ENCODE data around the gene CCDC82. TPM values are rescaled to one million over a fixed set of nuclear protein-coding genes. Genes with fewer than 3 reads are reported as not detected.

The CCDC82 gene
- total and polyA plus RNA-seq, 8 donors: 12.0 to 188 (median 48.0) TPM

DNA sequence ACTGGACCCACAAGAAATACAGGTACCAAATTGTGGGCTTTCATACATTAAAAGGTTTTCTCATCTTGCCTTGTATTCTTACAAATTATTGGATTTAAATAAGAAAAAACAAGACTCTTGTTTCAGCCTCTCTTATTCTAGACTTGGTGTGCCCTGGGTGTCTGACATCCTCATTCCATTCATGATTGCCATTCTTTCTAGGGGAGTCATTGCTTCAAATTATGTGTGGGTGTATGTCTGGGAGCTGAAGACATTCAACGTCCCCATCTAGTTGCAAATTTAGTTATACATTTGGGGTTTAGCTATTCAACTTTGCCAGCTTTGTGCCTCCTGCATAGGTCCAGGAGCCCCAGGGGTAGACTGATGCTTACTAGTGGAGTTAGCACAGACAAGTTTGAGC is 64.8 kb downstream of the CCDC82 start:
- H3K27ac ChIP-seq: peak overlapping the region in 2 of 5 donors; percentile 2 to 28
- no peaks in the 10 kb centered on the region for H3K36me3 ChIP-seq
- H3K9me3 ChIP-seq: no peaks in the 10 kb centered on the region
- no peak for DNase-seq
- H3K4me3 ChIP-seq: no peak overlapping the region
- no peaks in the 10 kb centered on the region for H3K27me3 ChIP-seq
- 22 to 42% (median 30%) methylated on average over 1 of the region's 1 CpG for WGBS, 5 donors
- peaks cover 0 to 19% (median 8%) of the 10 kb centered on the region in 4 donors for H3K4me1 ChIP-seq
- intact Hi-C loops (cut with DNase I; ENCODE audit: low total_unique reads): no loop called here
- TF ChIP-seq, protein P1, sequence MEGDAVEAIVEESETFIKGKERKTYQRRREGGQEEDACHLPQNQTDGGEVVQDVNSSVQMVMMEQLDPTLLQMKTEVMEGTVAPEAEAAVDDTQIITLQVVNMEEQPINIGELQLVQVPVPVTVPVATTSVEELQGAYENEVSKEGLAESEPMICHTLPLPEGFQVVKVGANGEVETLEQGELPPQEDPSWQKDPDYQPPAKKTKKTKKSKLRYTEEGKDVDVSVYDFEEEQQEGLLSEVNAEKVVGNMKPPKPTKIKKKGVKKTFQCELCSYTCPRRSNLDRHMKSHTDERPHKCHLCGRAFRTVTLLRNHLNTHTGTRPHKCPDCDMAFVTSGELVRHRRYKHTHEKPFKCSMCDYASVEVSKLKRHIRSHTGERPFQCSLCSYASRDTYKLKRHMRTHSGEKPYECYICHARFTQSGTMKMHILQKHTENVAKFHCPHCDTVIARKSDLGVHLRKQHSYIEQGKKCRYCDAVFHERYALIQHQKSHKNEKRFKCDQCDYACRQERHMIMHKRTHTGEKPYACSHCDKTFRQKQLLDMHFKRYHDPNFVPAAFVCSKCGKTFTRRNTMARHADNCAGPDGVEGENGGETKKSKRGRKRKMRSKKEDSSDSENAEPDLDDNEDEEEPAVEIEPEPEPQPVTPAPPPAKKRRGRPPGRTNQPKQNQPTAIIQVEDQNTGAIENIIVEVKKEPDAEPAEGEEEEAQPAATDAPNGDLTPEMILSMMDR (IDR thresholded peaks at IDR 0.05): no peak
- no peak for TF ChIP-seq POLR2A (IDR thresholded peaks at IDR 0.05)
- no peak for TF ChIP-seq POLR2AphosphoS5 (IDR thresholded peaks at IDR 0.05)
- no peak for TF ChIP-seq EP300 (IDR thresholded peaks at IDR 0.05)

DNA sequence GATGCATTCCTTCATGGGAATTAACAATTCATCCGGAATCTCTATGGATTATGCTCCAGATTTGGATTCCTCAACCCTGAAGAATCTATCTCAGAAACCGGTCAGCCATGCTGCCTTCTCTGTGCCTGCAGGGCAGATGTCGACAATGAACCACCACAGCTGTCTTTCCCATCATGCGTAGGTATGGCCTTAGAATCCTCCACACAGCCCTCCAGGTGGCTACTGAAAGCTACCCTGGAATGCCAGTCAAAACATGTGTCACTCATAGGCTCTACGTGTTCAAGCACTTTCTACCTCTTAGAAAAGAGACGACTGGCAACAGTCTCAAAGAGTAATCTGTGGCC is 66.1 kb downstream of the CCDC82 start:
- Histone ChIP-seq H3K9me3 (no peaks in the 10 kb centered on the region), H3K36me3 (no peaks in the 10 kb centered on the region), H3K27ac (no peak overlapping the region), H3K4me1 (peaks cover 0 to 19% (median 9%) of the 10 kb centered on the region in 4 donors), H3K4me3 (no peak overlapping the region), H3K27me3 (no peaks in the 10 kb centered on the region)
- WGBS, 5 donors: 88 to 97% (median 95%) methylated on average over 6 of the region's 6 CpGs
- TF ChIP-seq, protein P1 (IDR thresholded peaks at IDR 0.05): no peak
- TF ChIP-seq POLR2A (IDR thresholded peaks at IDR 0.05) (no peak), EP300 (IDR thresholded peaks at IDR 0.05) (no peak), POLR2AphosphoS5 (IDR thresholded peaks at IDR 0.05) (no peak)
- intact Hi-C loops (cut with DNase I; ENCODE audit: low total_unique reads): no loop called here
- DNase-seq: no peak

DNA sequence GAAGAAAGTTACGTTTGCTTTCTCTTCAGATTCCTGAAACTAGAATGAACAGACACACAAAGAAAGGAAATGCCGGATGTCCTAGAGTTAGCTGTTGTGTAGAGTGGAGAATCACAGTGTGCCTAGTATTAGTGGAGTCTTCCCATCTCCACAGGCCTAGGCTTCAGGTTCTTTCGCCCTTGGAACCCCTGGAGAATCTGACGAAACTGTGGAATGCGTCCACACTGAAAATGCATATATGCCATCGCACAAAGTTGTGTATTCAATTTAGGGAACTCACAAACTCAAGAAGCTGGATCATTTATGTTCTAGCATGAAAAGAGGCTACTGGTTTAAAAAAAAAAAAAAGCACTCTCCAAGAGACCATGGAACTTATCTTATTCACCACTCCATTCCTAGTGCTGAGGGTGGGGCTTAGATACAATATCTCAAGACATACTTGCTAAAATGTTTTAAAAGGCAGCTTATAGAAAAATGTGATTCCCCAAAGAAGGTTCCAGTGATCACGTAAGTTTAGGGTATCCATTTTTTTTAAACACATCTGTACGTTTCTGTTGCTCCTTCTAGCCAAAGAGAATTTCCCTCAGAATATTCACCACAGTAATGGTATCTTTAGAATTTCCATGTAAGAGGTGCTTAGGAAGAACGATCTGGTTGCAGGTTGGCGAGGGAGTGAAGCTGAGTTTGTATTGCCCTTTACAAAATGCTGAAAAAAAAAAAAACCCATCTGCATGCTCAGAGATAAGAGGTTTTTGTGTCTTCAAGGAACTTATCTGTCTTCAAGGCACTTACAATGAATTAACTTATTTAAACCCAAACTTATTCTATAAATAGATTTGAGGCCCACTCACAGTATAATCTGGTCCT is 66.7 kb downstream of the CCDC82 start:
- TF ChIP-seq EP300 (IDR thresholded peaks at IDR 0.05) (no peak), POLR2AphosphoS5 (IDR thresholded peaks at IDR 0.05) (no peak), POLR2A (IDR thresholded peaks at IDR 0.05) (no peak)
- TF ChIP-seq, protein P1 (IDR thresholded peaks at IDR 0.05): no peak
- H3K27me3 ChIP-seq: no peaks in the 10 kb centered on the region
- peaks cover 4 to 25% (median 14%) of the 10 kb centered on the region in 4 donors for H3K4me1 ChIP-seq
- H3K9me3 ChIP-seq: no peaks in the 10 kb centered on the region
- H3K4me3 ChIP-seq: no peak overlapping the region
- 83 to 94% (median 88%) methylated on average over 10 of the region's 10 CpGs for WGBS, 5 donors
- H3K36me3 ChIP-seq: no peaks in the 10 kb centered on the region
- intact Hi-C loops (cut with DNase I; ENCODE audit: low total_unique reads): no loop called here
- DNase-seq: no peak
- H3K27ac ChIP-seq: no peak overlapping the region

DNA sequence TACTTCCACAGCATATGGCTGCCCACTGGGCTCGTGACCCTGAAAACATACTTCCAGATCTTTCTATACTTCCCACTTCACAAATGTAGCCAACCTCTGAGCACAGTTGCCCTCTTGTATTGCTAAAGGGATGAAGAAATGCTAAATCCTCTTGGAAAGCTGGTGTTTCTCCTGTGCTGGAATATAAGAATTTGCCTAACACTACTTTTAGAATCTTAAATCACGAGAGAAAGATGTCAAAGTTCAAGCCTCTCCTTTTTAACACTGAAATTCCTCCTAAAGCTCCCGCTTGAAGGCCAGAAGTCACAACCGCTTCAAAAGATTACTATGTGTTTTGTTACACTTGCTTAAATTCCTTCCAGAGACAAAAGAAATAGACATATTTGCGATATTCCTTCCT is 68.6 kb downstream of the CCDC82 start:
- Histone ChIP-seq H3K4me3 (no peak overlapping the region), H3K4me1 (peaks cover 13 to 41% (median 27%) of the 10 kb centered on the region in 4 donors), H3K27me3 (no peaks in the 10 kb centered on the region), H3K27ac (no peak overlapping the region), H3K36me3 (no peaks in the 10 kb centered on the region), H3K9me3 (no peaks in the 10 kb centered on the region)
- intact Hi-C loops (cut with DNase I; ENCODE audit: low total_unique reads): no loop called here
- WGBS, 5 donors: 85 to 94% (median 93%) methylated on average over 5 of the region's 5 CpGs
- no peak for TF ChIP-seq POLR2AphosphoS5 (IDR thresholded peaks at IDR 0.05)
- TF ChIP-seq POLR2A (IDR thresholded peaks at IDR 0.05): no peak
- TF ChIP-seq, protein P1 (IDR thresholded peaks at IDR 0.05): no peak
- no peak for TF ChIP-seq EP300 (IDR thresholded peaks at IDR 0.05)
- no peak for DNase-seq
